Activated B cell treated with CpG ODN at 0.5 μM for 24 hours (primary cell): Measurements from ENCODE around the gene RABGGTB. TPM values are rescaled to one million over a fixed set of nuclear protein-coding genes. Genes with fewer than 3 reads are reported as not detected.

Source experiments
- ATAC-seq: fragments of 200-7000 bp; cut with Tn5 transposase; one replicate; pipeline ENCODE4 v1.10.0; 2021; ENCODE audit warnings: low read depth, mild to moderate bottlenecking, moderate library complexity
- CTCF ChIA-PET: fragments of 350-600 bp; sonication (Branson Sonifier 250); formaldehyde crosslinking; loops from one replicate; lab custom pipeline; 2021; ENCODE audit warnings: antibody characterized with exemption; lab: Charles Lee
- POLR2A ChIA-PET: fragments of 350-600 bp; sonication (Branson Sonifier 250); formaldehyde crosslinking; loops from one replicate; lab custom pipeline; 2021; ENCODE audit warnings: antibody characterized with exemption; lab: Charles Lee
- DNase-seq: peaks from one replicate; pipeline ENCODE4 v3.0.0; 2022
- H3K27ac Mint-ChIP-seq: one replicate; pipeline ENCODE4 v1.8.0; 2020; ENCODE audit warnings: mixed read lengths
- H3K27me3 Mint-ChIP-seq: one replicate; pipeline ENCODE4 v1.8.0; 2021; ENCODE audit warnings: mixed read lengths
- H3K36me3 Mint-ChIP-seq: one replicate; pipeline ENCODE4 v1.8.0; 2021; ENCODE audit warnings: low read depth, mixed read lengths
- H3K4me1 Mint-ChIP-seq: one replicate; pipeline ENCODE4 v1.8.0; 2021; ENCODE audit warnings: mixed read lengths
- H3K4me3 Mint-ChIP-seq: one replicate; pipeline ENCODE4 v1.8.0; 2020; ENCODE audit warnings: mild to moderate bottlenecking, mixed read lengths
- H3K9me3 Mint-ChIP-seq: one replicate; pipeline ENCODE4 v1.8.0; 2020; ENCODE audit warnings: mixed read lengths
- intact Hi-C: fragments of 100-400 bp; cut with micrococcal nuclease; formaldehyde crosslinking; loops from one replicate; pipeline ENCODE4 v1.15.1; 2024
- total RNA-seq: library from RNA; stranded (reverse); gene quantifications from 2 replicates; pipeline ENCODE4 v1.2.3, GENCODE V29; 2022
- TF ChIP-seq, protein P1 (sequence below): fragments of 200-600 bp; IDR thresholded peaks from one replicate; pipeline ENCODE4 v1.8.0; 2022; ENCODE audit warnings: antibody characterized with exemption, mild to moderate bottlenecking

RABGGTB gene
- total RNA-seq, 1 donor from 2014 or later: 234 TPM

DNA sequence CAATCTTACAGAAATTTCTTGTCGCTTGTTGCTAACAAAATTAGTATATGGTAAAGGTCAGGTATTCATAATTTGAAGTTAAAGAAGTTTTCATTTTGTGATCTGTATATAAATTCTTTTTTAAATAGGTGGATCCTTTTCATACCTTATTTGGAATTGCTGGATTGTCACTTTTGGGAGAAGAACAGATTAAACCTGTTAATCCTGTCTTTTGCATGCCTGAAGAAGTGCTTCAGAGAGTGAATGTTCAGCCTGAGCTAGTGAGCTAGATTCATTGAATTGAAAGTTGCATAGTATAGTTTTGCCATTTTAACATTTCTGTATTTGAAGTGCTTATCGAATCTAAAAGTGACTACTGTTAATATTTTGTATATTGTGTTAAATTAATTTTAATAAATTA is 8.3 kb downstream of the RABGGTB start:
- peaks cover 30% of the 10 kb centered on the region for H3K4me1 Mint-ChIP-seq
- DNase-seq: no peak
- TF ChIP-seq, protein P1, sequence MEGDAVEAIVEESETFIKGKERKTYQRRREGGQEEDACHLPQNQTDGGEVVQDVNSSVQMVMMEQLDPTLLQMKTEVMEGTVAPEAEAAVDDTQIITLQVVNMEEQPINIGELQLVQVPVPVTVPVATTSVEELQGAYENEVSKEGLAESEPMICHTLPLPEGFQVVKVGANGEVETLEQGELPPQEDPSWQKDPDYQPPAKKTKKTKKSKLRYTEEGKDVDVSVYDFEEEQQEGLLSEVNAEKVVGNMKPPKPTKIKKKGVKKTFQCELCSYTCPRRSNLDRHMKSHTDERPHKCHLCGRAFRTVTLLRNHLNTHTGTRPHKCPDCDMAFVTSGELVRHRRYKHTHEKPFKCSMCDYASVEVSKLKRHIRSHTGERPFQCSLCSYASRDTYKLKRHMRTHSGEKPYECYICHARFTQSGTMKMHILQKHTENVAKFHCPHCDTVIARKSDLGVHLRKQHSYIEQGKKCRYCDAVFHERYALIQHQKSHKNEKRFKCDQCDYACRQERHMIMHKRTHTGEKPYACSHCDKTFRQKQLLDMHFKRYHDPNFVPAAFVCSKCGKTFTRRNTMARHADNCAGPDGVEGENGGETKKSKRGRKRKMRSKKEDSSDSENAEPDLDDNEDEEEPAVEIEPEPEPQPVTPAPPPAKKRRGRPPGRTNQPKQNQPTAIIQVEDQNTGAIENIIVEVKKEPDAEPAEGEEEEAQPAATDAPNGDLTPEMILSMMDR: no peak
- H3K4me3 Mint-ChIP-seq: no peak overlapping the region
- ATAC-seq: no peak
- CTCF ChIA-PET: no interaction called here
- POLR2A ChIA-PET: interaction anchor here (3.6 kb wide), 1 partner anchor 8 kb away, joined by 45 read pairs; the partner anchor contains the start of gene RABGGTB
- H3K27ac Mint-ChIP-seq: no peak overlapping the region
- peaks cover 97% of the 10 kb centered on the region for H3K36me3 Mint-ChIP-seq
- intact Hi-C loops: no loop called here
- H3K27me3 Mint-ChIP-seq: no peaks in the 10 kb centered on the region
- H3K9me3 Mint-ChIP-seq: no peaks in the 10 kb centered on the region

GRCh38 chr1:75795703-75796193 is 9.7 kb downstream of the RABGGTB start:
- intact Hi-C loops: loop anchor here (1.0 kb wide), 1 partner anchor 9 kb away; the partner anchor contains the start of gene RABGGTB
- peak; percentile 13 for ATAC-seq
- Mint-ChIP-seq H3K36me3 (peaks cover 84% of the 10 kb centered on the region), H3K4me1 (peaks cover 16% of the 10 kb centered on the region), H3K27me3 (no peaks in the 10 kb centered on the region), H3K9me3 (no peaks in the 10 kb centered on the region), H3K27ac (no peak overlapping the region), H3K4me3 (no peak overlapping the region)
- ChIA-PET CTCF (no interaction called here), POLR2A (interaction anchor here (0.6 to 3.6 kb wide), 3 partner anchors 9 to 1887 kb away, joined by 3 to 45 read pairs (median 6); partner anchors contain the start of gene RABGGTB)
- DNase-seq: no peak
- TF ChIP-seq, protein P1: no peak

- Mint-ChIP-seq H3K27me3 (no peaks in the 10 kb centered on the region), H3K4me3 (no peak within 1 kb of the TSS), H3K27ac (no peak within 1 kb of the TSS), H3K9me3 (no peaks in the 10 kb centered on the region), H3K4me1 (peaks cover 8% of the 10 kb centered on the region), H3K36me3 (peaks cover 75% of the 10 kb centered on the region)
- ATAC-seq (peak; percentile 36), DNase-seq (no peak)
- ChIA-PET POLR2A (interaction anchor here (0.6 to 3.6 kb wide), 4 partner anchors 8 to 1887 kb away, joined by 3 to 45 read pairs (median 5); partner anchors contain the start of gene RABGGTB), CTCF (no interaction called here)
- intact Hi-C loops: no loop called here
- TF ChIP-seq, protein P1: no peak
Measured at GRCh38 chr1:75796376-75797272, 10.6 kb downstream of the RABGGTB start, which contains the start of gene MSH4. MSH4 (plus strand) TSS chr1:75796882; CDS start chr1:75796986, 104 bp downstream.

GRCh38 chr1:75797273-75797588 is 11.2 kb downstream of the RABGGTB start:
- ChIA-PET POLR2A (interaction anchor here (1.6 to 3.6 kb wide), 2 partner anchors 9 to 11 kb away, joined by 3 to 45 read pairs; partner anchors contain the start of gene RABGGTB), CTCF (no interaction called here)
- H3K4me1 Mint-ChIP-seq: peaks cover 7% of the 10 kb centered on the region
- TF ChIP-seq, protein P1: no peak
- H3K36me3 Mint-ChIP-seq: peaks cover 69% of the 10 kb centered on the region
- no peaks in the 10 kb centered on the region for H3K9me3 Mint-ChIP-seq
- H3K4me3 Mint-ChIP-seq: no peak overlapping the region
- H3K27me3 Mint-ChIP-seq: no peaks in the 10 kb centered on the region
- no peak overlapping the region for H3K27ac Mint-ChIP-seq
- no peak for DNase-seq
- intact Hi-C loops: no loop called here
- no peak for ATAC-seq
